GM10248 (cell line): ENCODE data around the gene SYNGR4.
"Not testable (repeated sequence)": the region's sequence is repeated elsewhere in the genome, so short reads cannot be mapped to it uniquely, and the experiment has no call there.

Experiments used
- CTCF ChIA-PET: fragments of 300-600 bp; sonication (Branson Sonifier 250); formaldehyde crosslinking; extraction: SDS; loops from one replicate; lab custom pipeline; 2021; ENCODE audit warnings: antibody characterized with exemption; lab: Yijun Ruan, JAX
- POLR2A ChIA-PET: fragments of 350-650 bp; sonication (Branson Sonifier 250); formaldehyde crosslinking; extraction: SDS; loops from one replicate; lab custom pipeline; 2020; ENCODE audit warnings: antibody characterized with exemption; lab: Yijun Ruan, JAX
- DNase-seq: peaks from one replicate; pipeline ENCODE4 v3.0.0; 2012; ENCODE audit errors: extremely low spot score
- TF ChIP-seq, protein P1 (sequence below): IDR thresholded peaks from 2 replicates; pipeline ENCODE4 v1.5.1; 2012; ENCODE audit warnings: mild to moderate bottlenecking, low read depth; ENCODE audit errors: extremely low read depth, missing control alignments, control extremely low read depth

Gene SYNGR4

DNA sequence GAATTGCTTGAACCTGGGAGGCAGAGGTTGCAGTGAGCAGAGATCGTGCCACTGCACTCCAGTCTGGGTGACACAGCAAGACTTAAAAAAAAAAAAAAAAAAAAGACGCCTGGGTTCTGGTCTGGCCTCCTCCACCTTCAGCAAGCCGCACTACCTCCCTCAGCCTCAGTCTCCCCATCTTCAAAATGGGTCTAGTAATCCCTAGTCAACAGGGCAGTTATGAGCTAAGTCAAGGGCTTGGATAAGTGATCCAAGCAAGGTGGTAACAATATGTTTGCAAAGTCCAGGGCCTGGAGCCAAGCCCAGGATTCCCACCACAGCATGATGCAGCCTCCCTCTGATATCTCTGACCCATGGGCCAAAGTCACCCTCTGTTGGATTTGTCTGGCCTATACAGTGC is 22.8 kb downstream of the SYNGR4 start:
- POLR2A ChIA-PET: no interaction called here
- CTCF ChIA-PET: no interaction called here
- DNase-seq: no peak
- TF ChIP-seq, protein P1, sequence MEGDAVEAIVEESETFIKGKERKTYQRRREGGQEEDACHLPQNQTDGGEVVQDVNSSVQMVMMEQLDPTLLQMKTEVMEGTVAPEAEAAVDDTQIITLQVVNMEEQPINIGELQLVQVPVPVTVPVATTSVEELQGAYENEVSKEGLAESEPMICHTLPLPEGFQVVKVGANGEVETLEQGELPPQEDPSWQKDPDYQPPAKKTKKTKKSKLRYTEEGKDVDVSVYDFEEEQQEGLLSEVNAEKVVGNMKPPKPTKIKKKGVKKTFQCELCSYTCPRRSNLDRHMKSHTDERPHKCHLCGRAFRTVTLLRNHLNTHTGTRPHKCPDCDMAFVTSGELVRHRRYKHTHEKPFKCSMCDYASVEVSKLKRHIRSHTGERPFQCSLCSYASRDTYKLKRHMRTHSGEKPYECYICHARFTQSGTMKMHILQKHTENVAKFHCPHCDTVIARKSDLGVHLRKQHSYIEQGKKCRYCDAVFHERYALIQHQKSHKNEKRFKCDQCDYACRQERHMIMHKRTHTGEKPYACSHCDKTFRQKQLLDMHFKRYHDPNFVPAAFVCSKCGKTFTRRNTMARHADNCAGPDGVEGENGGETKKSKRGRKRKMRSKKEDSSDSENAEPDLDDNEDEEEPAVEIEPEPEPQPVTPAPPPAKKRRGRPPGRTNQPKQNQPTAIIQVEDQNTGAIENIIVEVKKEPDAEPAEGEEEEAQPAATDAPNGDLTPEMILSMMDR: no peak

DNA sequence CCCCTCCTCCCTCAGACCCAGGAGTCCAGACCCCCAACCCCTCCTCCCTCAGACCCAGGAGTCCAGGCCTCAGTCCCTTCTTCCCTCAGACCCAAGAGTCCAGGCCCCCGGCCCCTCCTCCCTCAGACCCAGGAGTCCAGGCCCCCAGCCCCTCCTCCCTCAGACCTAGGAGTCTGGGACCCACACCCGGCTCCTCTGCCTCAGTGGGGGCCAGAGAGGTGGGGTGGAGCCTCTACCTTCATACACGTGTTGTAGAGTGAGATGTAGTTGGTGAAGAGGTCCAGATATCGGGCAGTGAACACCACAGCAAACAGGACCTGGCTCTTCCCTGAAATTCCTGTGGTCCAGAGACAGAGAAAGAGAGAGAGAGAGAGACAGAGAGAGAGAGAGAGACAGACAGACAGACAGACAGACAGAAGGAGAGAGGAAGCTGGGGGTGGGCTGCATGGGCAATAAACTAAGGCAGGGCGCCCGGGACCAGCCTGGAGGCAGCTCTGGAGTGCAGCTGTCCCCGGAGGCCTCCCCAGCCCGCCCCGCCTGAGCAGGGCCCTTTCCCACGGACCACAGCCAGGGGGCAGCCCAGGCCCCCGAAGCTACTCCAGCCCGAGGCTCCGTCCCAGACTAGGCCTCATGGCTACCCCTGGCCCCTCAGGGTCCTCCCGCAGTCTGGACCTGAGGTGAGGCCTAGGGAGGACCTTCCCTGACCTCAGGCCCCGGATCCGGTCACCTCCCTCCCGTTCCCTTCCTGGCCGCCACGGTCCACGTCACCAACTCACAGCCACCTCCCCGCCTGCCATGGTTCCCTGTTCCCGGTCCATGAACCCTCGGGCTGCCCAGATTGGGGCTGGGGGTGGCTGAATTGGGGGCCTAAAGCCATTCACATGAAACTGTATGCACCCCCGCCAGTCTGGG is 26.3 kb downstream of the SYNGR4 start:
- DNase-seq: peak; percentile 77
- TF ChIP-seq, protein P1: peak; percentile 60
- ChIA-PET CTCF (interaction anchor here (0.7 to 2.4 kb wide), 21 partner anchors 10 to 198 kb away, joined by 3 to 38 read pairs (median 5); partner anchors contain the start of genes SYNGR4 and TMEM143), POLR2A (interaction anchor here (1.8 kb wide), 1 partner anchor 26 kb away, joined by 12 read pairs; the partner anchor contains the start of genes SYNGR4 and TMEM143)

DNA sequence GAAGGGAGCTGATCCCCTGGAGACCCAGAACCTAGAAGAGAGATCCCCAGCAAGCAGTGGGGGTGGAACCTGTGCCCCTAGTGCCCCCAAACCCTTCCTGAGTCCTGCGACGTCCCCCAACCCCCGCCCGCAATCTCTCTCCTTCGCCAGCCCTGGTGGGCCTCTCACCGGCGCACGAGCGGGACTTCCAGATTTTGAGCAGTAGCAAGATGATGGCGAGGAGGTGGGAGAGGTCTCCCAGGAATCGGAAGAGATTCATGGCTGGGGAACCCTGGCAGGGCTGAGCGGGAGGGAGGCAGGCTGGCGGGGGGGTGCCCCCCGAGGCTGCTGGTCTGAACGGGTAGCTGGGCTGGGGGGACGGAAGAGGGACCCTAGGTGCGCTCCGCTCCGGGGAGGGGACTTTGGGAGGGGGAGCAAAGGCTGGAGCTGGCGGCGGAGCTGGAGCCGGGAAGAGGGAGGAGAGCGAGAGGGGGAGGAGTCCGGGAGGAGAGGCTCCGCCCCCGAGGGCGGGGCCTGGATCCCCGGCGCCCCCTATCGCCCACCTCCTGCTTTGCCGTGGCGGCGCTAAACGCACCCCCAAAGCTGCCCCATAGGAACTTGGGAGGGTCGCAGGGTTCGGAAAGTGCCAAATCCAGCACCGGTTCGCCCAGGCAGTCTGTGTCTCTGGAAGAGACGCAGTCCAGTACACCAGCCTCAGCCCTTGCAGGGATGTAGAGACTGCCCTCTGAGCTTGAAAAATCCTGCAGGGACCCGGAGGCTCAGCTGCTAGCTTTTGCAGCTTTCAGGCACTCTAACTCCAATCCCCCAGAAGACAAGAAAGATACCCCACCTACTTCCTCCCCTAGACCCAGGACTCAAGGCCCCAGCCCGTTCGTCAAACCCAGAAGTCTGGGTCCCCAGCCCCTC is 27.2 kb downstream of the SYNGR4 start, which contains the start of gene KDELR1:
Gene KDELR1 (minus strand): TSS at position 452 of the 906 bp plus-strand sequence. CDS start 193 bp downstream, at position 259.
- TF ChIP-seq, protein P1: peak; percentile 91
- POLR2A ChIA-PET: interaction anchor here (0.6 to 1.8 kb wide), 5 partner anchors 10 to 1551 kb away, joined by 3 to 12 read pairs (median 3); partner anchors contain the start of genes RPL18, SPHK2, SYNGR4 and TMEM143
- CTCF ChIA-PET: interaction anchor here (0.7 to 2.4 kb wide), 27 partner anchors 10 to 201 kb away, joined by 3 to 38 read pairs (median 5); partner anchors contain the start of genes SYNGR4 and TMEM143
- DNase-seq: peak; percentile 92

DNA sequence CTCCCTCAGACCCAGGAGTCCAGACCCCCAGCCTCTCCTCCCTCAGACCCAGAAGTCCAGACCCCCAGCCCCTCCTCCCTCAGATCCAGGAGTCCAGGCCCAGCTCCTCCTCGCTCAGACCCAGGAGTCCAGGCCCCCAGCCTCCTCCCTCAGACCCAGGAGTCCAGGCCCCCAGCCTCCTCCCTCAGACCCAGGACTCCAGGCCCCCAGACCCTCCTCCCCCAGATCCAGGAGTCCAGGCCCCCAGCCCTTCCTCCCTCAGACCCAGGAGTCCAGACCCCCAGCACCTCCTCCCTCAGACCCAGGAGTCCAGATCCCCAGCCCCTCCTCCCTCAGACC is 27.8 kb downstream of the SYNGR4 start:
- ChIA-PET CTCF (interaction anchor here (0.7 to 2.4 kb wide), 18 partner anchors 10 to 201 kb away, joined by 3 to 38 read pairs (median 5); partner anchors contain the start of genes SYNGR4 and TMEM143), POLR2A (interaction anchor here (0.6 to 1.8 kb wide), 4 partner anchors 28 to 1552 kb away, joined by 3 to 12 read pairs (median 4); partner anchors contain the start of genes RPL18, SPHK2, SYNGR4 and TMEM143)
- not testable (repeated sequence) for DNase-seq

DNA sequence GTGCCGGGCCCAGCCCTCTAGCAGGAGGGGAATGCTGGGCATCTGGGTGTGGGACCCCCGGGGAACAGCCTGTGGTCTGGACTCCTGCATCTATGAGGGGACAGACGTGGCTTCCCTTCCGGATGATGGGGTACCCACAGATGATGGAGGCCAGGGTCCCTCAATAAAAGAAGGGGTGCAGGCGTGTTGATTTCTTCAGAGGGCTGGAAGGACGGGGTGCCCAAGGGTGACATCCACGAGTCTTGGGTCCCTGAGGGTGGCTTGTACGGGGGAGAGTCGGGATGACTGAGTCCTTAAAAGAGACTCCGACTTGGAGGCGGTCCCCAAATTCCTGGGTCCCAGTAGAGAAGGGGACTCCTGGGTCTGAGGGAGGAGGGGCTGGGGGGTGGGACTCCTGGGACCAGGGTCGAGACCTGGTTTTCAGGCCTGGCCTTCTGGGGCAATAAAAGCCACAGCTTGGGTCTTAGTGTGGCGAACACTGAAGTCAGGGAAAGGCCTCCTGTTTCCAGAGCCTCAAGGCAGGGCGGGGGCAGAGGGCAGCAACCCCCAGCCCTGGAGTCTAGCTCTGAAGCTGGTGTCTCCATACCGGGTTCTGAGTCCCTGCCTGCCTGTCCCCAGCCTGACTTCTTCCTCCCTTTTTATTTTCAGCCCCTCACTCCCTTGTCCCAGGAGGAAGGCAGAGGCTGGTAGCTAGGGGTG is 28.8 kb downstream of the SYNGR4 start:
- POLR2A ChIA-PET: no interaction called here
- DNase-seq: no peak
- CTCF ChIA-PET: interaction anchor here (0.8 to 1.3 kb wide), 3 partner anchors 10 to 191 kb away, joined by 3 to 6 read pairs (median 3); no protein-coding TSS in a partner anchor
- TF ChIP-seq, protein P1: no peak
